Activated CD4-positive, alpha-beta memory T cell treated with anti-CD3 and anti-CD28 coated beads, Interleukin-2, amount 10 ng/mL, durations not matched to agents 7 days and 5 days (primary cell): Measurements from ENCODE around the gene SCARB1. TPM values are rescaled to one million over a fixed set of nuclear protein-coding genes. Genes with fewer than 3 reads are reported as not detected.

Experiments used
- CTCF ChIA-PET: fragments of 350-600 bp; sonication (Branson Sonifier 250); formaldehyde crosslinking; loops from one replicate; lab custom pipeline; 2021; ENCODE audit warnings: antibody characterized with exemption, inconsistent platforms; lab: Charles Lee
- POLR2A ChIA-PET: fragments of 350-600 bp; sonication (Branson Sonifier 250); formaldehyde crosslinking; loops from one replicate; lab custom pipeline; 2021; ENCODE audit warnings: antibody characterized with exemption; lab: Charles Lee
- DNase-seq: peaks from one replicate; pipeline ENCODE4 v3.0.0-alpha.2; 2020
- H3K27ac Mint-ChIP-seq: one replicate; pipeline ENCODE4 v1.8.0; 2021; ENCODE audit warnings: mild to moderate bottlenecking, mixed read lengths
- H3K27me3 Mint-ChIP-seq: one replicate; pipeline ENCODE4 v1.8.0; 2021; ENCODE audit warnings: mixed read lengths
- H3K36me3 Mint-ChIP-seq: one replicate; pipeline ENCODE4 v1.8.0; 2021; ENCODE audit warnings: low read depth, mixed read lengths
- H3K4me1 Mint-ChIP-seq: one replicate; pipeline ENCODE4 v1.8.0; 2021; ENCODE audit warnings: mixed read lengths
- H3K4me3 Mint-ChIP-seq: one replicate; pipeline ENCODE4 v1.8.0; 2021; ENCODE audit warnings: mild to moderate bottlenecking, mixed read lengths
- H3K9me3 Mint-ChIP-seq: one replicate; pipeline ENCODE4 v1.8.0; 2021; ENCODE audit warnings: mixed read lengths
- total RNA-seq, 2 experiments: library from RNA; stranded (reverse); gene quantifications; one replicate each; pipeline ENCODE4 v1.2.3, GENCODE V29; 2021

SCARB1 gene
- total RNA-seq, 2 experiments from 2014 or later, result 4.3 to 5.8 TPM

DNA sequence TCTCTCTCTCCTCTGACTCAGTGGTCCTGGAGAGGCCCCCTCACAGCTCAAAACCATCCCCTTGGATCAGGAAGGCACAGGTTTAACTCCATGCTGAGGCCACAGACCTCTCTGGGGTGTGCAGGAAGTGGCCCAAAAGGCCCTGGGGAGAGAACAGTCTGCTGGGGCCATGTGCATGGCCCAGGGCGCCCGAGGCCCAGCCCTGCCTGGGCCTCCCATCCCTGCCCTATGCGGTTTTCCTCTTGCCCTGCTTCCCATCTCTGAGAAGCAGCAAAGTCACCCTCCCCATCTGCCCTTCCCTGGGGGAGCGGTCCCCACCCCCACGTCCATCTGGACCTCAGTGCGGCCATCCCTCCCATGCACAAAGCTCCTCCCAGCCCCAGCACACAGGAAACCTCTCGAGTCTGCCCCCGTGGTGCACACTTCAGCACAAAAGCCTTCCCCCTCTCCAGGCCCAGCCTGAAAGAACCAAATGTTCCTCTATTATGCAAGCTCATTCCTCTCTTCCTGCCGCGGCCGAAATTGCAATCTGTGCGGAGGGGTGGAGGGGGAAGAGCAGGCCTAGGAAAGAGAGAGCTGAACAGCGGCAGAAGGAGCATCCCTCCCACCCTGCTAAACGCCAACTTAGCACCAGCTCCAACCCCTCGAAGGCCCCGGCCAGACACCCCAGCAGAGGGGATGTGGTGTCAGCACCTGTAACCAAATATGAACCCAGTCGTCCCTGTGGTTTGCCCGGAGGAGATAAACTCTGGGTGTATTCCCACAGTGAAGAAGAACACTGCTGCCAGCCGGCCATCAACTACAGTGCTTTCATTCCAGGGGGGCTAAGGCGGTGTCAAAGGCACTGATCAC lies 108.5 kb downstream of the SCARB1 start:
- H3K4me3 Mint-ChIP-seq, result no peak overlapping the region
- no peak overlapping the region for H3K27ac Mint-ChIP-seq
- H3K36me3 Mint-ChIP-seq, result no peaks in the 10 kb centered on the region
- POLR2A ChIA-PET, result no interaction called here
- peaks cover 5% of the 10 kb centered on the region for H3K4me1 Mint-ChIP-seq
- DNase-seq, result no peak
- peaks cover 9% of the 10 kb centered on the region for H3K9me3 Mint-ChIP-seq
- CTCF ChIA-PET, result interaction anchor here (1.1 to 1.5 kb wide), 2 partner anchors 9 to 17 kb away, joined by 3 to 5 read pairs; no protein-coding TSS in a partner anchor
- peaks cover 38% of the 10 kb centered on the region for H3K27me3 Mint-ChIP-seq

DNA sequence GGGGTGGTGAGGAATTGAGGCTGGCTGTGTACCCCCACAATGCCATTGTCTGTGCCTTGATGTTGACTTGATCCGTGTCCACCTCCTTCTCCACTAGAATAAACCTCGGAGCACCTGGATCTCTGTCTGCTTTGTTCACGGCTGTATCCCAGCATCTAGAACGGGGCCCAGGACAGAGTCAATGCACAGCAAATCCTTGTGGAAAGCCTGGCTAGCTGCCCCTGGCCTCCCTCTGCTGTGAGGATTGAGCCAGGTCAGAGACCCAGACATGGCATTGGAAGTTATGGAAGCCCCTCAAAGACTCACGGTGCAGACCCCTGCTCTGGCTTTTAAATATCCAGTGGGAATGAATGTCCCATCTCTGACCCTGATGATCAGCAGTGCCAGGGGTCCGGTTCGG lies 109.2 kb downstream of the SCARB1 start:
- Mint-ChIP-seq H3K27me3 (peaks cover 42% of the 10 kb centered on the region), H3K4me3 (no peak overlapping the region), H3K4me1 (peaks cover 5% of the 10 kb centered on the region), H3K9me3 (peaks cover 9% of the 10 kb centered on the region), H3K36me3 (no peaks in the 10 kb centered on the region), H3K27ac (no peak overlapping the region)
- CTCF ChIA-PET, result interaction anchor here (1.1 to 1.2 kb wide), 2 partner anchors 10 kb away, joined by 3 read pairs; no protein-coding TSS in a partner anchor
- POLR2A ChIA-PET, result no interaction called here
- no peak for DNase-seq

DNA sequence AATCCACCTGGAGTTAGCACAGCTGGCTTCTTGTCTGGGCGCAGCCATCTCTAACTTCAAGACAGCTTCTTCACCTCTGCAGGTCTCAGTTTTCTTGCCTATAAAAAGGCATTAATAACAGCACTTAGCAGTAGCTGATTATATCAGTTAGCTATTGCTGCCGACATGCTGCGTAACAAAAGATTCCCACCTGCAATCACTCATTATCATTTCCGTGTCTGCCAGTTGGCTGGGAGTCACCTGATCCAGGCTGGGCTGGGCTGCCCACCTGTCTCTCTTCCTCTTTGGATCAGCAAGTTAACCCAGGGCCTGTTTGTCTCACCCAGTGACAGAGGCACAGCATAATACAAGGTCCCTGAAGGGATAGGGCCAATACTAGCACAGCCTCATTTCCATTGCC lies 109.7 kb downstream of the SCARB1 start:
- ChIA-PET POLR2A (no interaction called here), CTCF (interaction anchor here (1.2 kb wide), 1 partner anchor 10 kb away, joined by 3 read pairs; no protein-coding TSS in a partner anchor)
- Mint-ChIP-seq H3K4me3 (no peak overlapping the region), H3K27me3 (peaks cover 39% of the 10 kb centered on the region), H3K4me1 (peaks cover 5% of the 10 kb centered on the region), H3K9me3 (peaks cover 9% of the 10 kb centered on the region), H3K36me3 (no peaks in the 10 kb centered on the region), H3K27ac (no peak overlapping the region)
- DNase-seq, result no peak

GRCh38 chr12:124753228-124753591 lies 110.5 kb downstream of the SCARB1 start:
- H3K4me3 Mint-ChIP-seq, result no peak overlapping the region
- DNase-seq, result no peak
- no peak overlapping the region for H3K27ac Mint-ChIP-seq
- peaks cover 5% of the 10 kb centered on the region for H3K4me1 Mint-ChIP-seq
- ChIA-PET POLR2A (no interaction called here), CTCF (interaction anchor here (1.2 kb wide), 1 partner anchor 11 kb away, joined by 3 read pairs; no protein-coding TSS in a partner anchor)
- H3K36me3 Mint-ChIP-seq, result no peaks in the 10 kb centered on the region
- peaks cover 9% of the 10 kb centered on the region for H3K9me3 Mint-ChIP-seq
- H3K27me3 Mint-ChIP-seq, result peaks cover 43% of the 10 kb centered on the region

- H3K36me3 Mint-ChIP-seq, result no peaks in the 10 kb centered on the region
- no peak overlapping the region for H3K4me3 Mint-ChIP-seq
- H3K4me1 Mint-ChIP-seq, result peaks cover 5% of the 10 kb centered on the region
- ChIA-PET POLR2A (no interaction called here), CTCF (no interaction called here)
- no peak for DNase-seq
- H3K9me3 Mint-ChIP-seq, result peaks cover 9% of the 10 kb centered on the region
- H3K27ac Mint-ChIP-seq, result no peak overlapping the region
- peaks cover 43% of the 10 kb centered on the region for H3K27me3 Mint-ChIP-seq
Measured at GRCh38 chr12:124752437-124753227, 111.0 kb downstream of the SCARB1 start.

DNA sequence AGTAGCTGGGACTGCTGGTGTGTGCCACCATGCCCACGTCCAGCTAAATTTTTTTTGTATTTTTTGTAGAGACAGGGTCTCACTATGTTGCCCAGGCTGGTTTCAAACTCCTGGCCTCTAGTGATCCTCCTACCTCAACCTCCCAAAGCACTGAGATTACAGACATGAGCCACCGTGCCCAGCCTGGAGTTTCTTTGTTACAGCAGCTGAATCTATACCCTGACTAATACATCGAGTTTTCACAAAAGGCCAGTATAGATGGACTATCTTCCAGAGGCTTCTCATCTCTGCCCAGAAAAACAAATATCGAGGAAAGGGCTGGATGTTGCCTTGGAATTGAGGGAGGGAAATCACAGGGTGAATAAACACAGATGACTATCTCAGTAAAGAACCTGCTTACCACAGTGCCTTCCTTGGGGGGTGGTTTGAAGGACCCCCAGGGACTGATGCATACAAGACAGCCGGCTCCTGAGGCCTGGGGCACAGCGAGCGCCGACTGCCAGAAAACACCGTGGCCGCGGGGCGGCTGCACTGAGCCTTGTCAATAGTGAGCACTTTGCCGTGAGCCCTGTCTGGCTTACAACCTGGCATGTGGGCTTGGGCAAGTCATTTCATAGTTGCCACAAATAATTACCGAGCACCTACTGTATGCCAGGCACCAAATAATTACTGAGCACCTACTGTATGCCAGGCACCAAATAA lies 111.9 kb downstream of the SCARB1 start:
- ChIA-PET POLR2A (no interaction called here), CTCF (no interaction called here)
- Mint-ChIP-seq H3K4me1 (peaks cover 5% of the 10 kb centered on the region), H3K27ac (no peak overlapping the region), H3K4me3 (no peak overlapping the region), H3K36me3 (no peaks in the 10 kb centered on the region), H3K9me3 (peaks cover 9% of the 10 kb centered on the region), H3K27me3 (peaks cover 45% of the 10 kb centered on the region)
- DNase-seq, result no peak

DNA sequence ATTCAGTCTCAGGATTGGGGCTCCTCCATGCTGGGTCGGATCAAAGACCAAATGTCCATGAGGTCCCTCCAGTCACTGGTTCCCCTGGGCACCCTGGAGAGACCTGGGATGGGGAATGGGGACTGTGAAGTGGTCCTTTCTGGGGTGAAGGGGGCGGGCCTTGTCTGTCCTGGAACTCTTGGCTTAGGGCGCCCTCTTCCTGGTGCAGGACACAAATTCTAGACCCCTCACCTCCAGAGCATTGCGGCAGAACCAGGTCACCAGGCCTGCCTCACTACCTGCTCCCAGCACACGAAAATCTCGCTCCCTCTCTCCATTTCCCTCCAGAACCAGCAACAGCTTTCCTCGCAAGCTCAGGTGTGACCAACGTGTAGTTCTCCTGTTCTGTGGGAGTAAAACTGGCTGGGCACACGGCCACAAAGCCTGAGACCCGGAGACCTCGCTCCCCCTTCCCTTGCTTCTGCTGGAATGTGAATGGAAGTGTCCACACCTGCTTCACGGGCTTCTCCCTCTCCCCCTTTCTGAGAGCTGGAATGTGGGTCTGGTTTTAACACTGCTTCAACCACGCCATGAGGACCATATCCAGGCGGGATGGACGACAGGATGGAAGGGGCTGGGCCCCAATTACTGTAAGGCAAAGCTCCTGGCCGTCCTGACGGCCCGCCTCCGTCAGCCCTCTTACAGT lies 112.7 kb downstream of the SCARB1 start:
- CTCF ChIA-PET, result no interaction called here
- Mint-ChIP-seq H3K27ac (no peak overlapping the region), H3K9me3 (peaks cover 5% of the 10 kb centered on the region), H3K4me3 (no peak overlapping the region), H3K36me3 (no peaks in the 10 kb centered on the region), H3K4me1 (peaks cover 8% of the 10 kb centered on the region), H3K27me3 (peaks cover 48% of the 10 kb centered on the region)
- no peak for DNase-seq
- POLR2A ChIA-PET, result no interaction called here

DNA sequence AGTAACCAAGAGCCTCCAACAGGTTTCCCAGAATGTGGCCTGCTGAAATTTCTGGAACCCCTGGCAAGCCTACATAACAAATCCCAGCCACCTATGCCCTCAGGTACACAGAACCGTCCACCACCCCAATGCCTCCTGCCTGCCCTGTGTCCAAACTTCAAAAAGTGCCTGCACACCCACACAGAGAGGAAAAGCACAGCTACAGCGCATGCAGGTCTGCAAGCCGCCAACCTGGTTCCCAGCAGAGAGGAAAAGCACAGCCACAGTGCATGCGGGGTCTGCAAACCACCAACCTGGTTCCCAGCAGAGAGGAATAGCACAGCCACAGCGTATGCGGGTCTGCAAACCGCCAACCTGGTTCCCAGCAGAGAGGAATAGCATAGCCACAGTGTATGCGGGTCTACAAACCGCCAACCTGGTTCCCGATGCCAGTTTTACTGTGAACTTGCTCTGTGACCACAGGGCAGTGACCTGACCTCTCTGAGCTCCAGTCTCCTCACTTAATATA lies 113.5 kb downstream of the SCARB1 start:
- CTCF ChIA-PET, result no interaction called here

DNA sequence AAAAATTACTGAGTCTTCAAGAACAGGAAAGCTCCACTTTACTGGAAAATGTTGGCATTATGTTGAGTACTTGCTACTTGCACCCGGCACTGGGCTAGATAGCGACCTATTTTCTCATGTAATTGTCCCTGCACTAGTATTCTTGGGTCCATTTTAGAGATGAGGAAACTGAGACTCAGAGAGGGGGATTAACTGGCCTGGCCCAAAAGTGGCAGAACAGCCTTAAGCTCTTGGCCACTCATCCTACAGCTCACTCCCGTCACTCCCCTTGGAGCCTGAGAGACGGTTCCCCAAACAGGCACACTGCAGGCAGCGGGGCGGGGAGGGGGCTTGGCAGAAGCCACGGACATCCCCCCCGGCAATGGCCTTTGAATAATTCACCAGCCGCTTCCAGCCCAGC lies 113.9 kb downstream of the SCARB1 start:
- ChIA-PET CTCF (interaction anchor here (0.6 kb wide), 1 partner anchor 715 kb away, joined by 3 read pairs; no protein-coding TSS in a partner anchor), POLR2A (no interaction called here)
- DNase-seq, result no peak
- peaks cover 5% of the 10 kb centered on the region for H3K9me3 Mint-ChIP-seq
- no peak overlapping the region for H3K4me3 Mint-ChIP-seq
- no peaks in the 10 kb centered on the region for H3K36me3 Mint-ChIP-seq
- H3K27ac Mint-ChIP-seq, result no peak overlapping the region
- peaks cover 49% of the 10 kb centered on the region for H3K27me3 Mint-ChIP-seq
- H3K4me1 Mint-ChIP-seq, result peaks cover 3% of the 10 kb centered on the region

More for the DNA sequence above, 113.5 kb downstream of the SCARB1 start:
- no peak overlapping the region for H3K4me3 Mint-ChIP-seq
- DNase-seq, result no peak
- peaks cover 4% of the 10 kb centered on the region for H3K4me1 Mint-ChIP-seq
- POLR2A ChIA-PET, result no interaction called here
- H3K36me3 Mint-ChIP-seq, result no peaks in the 10 kb centered on the region
- H3K27me3 Mint-ChIP-seq, result peaks cover 47% of the 10 kb centered on the region
- peaks cover 5% of the 10 kb centered on the region for H3K9me3 Mint-ChIP-seq
- H3K27ac Mint-ChIP-seq, result no peak overlapping the region

DNA sequence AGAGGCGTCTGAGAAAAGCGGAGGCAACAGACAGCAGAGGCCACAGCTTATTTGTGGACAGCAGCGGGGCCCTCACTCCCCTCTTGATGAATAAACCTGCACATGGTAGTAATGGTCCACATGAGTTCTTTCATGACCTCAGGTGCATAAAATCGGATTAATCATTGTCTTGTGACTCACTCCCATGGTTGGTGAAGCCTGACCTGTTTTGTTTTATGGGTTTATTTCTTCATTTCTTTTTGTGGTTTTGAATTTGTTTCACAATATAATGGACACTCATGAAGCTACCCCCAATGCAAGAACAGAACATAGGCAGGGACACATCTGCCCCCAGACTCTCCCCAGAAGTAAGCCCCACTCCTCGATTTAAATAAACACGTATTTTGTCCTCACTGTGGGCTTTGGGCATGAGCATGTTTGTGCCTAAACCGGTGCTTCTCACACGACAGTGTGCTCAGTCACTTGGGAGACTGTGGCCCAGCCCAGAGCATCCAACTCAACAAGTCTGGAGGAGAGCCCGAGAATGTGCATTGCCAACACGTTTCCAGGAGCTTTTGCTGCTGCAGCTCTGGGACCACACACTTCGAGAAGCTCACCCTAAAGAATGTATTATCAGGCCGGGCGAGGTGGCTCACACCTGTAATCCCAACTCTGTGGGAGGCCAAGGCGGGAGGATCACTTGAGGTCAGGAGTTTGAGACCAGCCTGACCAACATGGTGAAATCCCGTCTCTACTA lies 116.1 kb downstream of the SCARB1 start:
- Mint-ChIP-seq H3K36me3 (no peaks in the 10 kb centered on the region), H3K4me1 (peaks cover 3% of the 10 kb centered on the region), H3K27me3 (peaks cover 44% of the 10 kb centered on the region), H3K27ac (no peak overlapping the region), H3K4me3 (no peak overlapping the region), H3K9me3 (no peaks in the 10 kb centered on the region)
- ChIA-PET POLR2A (no interaction called here), CTCF (interaction anchor here (0.6 kb wide), 1 partner anchor 78 kb away, joined by 3 read pairs; no protein-coding TSS in a partner anchor)
- DNase-seq, result no peak

GRCh38 chr12:124746649-124747425 lies 116.8 kb downstream of the SCARB1 start:
- H3K4me1 Mint-ChIP-seq, result peaks cover 3% of the 10 kb centered on the region
- peaks cover 44% of the 10 kb centered on the region for H3K27me3 Mint-ChIP-seq
- no peaks in the 10 kb centered on the region for H3K9me3 Mint-ChIP-seq
- CTCF ChIA-PET, result no interaction called here
- no peaks in the 10 kb centered on the region for H3K36me3 Mint-ChIP-seq
- no peak overlapping the region for H3K4me3 Mint-ChIP-seq
- POLR2A ChIA-PET, result no interaction called here
- DNase-seq, result no peak
- no peak overlapping the region for H3K27ac Mint-ChIP-seq
